AG08395 (cell line): ENCODE results near the gene SLC2A2.
"Not testable (repeated sequence)": the region's sequence is repeated elsewhere in the genome, so short reads cannot be mapped to it uniquely, and the experiment has no call there.

Experiments
- DNase-seq: peaks from one replicate; pipeline ENCODE4 v3.0.0; 2012; ENCODE audit warnings: mixed read lengths, low spot score

Gene SLC2A2

DNA sequence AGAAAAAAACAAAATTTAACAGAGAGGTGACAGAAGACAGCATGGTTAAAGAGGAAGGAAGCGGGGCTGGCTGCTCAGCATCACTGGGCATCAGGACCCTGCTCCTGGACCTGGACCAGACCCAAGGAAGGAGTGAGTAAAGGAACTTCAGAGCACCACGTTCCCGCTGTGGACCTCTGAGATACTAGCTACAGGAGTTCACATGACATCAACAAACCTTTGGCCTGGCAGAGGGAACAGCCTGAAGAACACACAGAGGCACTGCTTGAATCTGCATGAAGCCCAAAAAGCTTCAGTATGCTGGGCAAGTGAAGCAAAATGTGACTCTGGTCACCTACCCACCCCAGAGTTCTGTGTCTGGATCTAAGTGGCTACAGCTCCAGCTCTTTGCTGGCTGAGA, 38.1 kb downstream of the SLC2A2 start:
- no peak for DNase-seq

DNA sequence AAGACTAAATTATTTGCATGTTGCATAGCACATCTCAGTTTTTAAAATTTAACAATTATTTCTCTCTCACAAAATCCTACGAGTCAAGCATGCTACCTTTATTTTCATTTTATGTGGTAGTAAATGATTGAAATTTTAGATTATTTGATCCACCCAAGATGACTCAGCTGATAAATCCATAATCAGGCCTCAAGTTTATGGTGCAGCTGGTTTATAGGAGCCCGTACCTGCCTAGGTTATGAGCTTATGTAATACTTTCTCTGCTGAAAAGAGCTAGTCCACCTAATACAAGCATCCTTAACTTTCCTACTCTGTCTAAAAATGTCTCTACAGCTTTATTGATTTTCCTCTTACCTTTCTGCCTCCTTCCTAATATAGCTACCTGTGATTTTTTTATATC, 41.2 kb downstream of the SLC2A2 start:
- DNase-seq = no peak

DNA sequence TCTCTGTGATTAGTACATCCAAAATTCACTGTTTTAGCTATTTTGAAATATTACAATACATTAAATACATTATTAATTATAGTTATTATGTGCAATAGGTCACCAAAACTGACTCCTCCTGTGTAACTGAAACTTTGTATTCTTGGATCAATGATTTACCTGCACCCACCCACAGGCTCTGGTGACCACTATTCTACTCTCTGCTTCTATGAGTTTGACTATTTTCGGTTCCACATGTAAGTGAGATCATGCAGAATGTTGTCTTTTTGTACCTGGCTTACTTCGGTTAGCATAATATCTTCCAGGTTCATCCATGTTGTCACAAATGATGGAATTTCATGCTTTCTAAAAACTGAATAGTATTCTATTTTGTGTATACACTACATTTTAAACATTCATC, 43.8 kb downstream of the SLC2A2 start:
- DNase-seq = no peak

DNA sequence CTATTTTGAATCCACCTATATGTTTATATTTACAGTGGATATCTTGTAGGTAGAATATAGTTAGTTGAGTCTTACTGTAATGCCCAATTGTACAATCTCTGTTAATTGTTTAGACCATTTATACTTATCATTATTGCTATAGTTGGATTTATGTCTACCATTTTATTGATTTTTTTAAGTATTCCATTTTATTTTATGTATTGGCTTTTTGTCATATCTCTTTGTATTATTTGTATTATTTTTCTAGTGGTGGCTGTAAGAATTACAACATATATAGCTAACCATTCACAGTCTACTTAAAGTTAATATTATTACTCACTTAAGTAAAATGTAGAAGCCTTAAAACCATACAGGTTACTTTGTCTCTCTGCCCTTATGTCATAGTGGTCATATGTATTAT, 46.1 kb downstream of the SLC2A2 start:
- DNase-seq = no peak

DNA sequence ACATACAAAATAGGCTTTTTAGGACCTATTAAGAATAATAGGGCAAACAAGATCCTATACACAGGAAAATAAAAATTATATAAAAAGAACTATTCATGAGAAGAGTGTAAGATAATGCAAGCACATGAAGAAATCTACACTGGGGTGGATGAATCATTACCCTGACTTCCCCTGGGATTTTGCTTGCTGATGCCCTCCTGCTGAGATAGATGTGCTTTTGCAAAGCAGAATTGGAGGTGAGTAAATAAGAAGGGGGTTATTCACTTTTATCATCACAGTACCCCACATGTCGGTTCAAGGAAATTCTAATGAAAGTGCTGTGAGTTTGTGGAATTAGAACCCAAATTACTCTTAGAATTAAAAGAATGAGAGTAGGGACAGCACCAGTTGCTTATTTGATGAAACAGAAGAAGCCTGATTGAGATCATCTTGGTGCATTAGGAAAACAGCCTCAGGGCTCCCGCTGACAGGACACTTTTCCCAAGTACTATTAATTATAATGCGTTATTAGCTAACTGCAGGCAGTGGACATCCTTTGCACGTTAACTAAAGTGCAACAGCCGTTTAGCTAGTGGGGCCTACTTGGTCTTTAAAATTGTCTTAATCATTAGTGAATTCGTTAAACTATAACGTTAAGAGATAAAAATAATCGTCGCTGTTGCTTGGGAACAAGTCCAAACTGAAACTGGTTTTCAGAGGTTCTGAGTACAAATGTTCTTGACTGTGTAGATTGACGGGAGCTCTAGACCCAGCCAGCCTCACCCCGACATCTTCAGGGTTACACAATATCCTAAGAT, 48.4 kb downstream of the SLC2A2 start:
- DNase-seq = peak; percentile 32

DNA sequence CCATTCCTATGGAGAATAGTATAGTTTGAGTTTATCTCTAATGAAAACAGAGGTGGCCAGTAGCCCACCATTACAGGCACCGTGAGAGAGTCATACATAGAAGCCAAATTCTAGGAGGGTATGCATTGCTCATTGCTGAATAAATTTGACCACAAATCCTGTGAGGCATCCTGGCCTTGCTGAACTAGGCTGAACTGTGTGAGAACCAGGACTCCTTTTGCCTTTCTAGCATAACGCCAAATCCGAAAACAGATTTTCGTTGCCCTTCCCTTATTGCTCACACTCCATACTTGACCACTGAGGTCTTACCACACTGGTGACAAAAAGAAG, 50.4 kb downstream of the SLC2A2 start:
- no peak for DNase-seq

DNA sequence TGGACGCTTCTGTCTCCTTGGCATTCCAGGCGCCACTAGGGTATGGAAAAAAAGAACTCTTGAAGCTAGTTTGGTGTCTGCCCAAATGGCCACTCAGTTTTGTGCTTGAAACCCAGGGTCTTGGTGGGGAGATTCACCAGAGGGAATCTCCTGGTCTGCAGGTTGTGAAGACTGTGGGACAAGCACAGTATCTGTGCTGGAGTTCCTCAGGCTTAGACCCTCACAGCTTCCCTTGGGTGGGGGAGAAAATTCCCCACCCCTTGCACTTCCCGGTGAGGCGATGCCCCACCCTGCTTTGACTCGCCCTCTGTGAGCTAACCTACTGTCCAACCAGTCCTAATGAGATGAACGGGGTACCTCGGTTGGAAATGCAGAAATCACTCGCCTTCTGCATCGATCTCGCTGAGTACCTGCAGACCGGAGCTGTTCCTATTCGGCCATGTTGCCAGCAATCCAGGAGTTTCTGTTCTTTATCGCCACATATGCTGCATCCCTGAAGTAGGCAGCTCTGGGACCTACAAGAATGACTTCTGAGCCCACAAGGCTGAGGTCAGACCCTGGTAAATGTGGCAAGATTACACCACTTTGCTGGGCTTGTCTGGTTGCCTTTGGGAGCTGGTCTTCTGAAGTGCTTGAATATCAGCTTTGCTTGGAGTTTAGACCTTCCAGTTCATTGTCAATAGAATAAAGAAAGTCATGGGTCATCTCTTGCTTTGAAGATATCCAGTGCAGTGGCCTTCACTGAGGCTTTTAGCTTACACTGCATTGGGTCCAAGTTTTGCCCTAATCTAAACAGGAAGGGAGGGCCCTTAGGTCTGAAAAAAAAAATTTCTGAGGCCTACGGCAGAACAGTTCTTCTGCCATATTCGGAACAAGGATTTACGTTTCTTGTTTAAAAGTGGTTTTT, 51.0 kb downstream of the SLC2A2 start:
- no peak for DNase-seq

DNA sequence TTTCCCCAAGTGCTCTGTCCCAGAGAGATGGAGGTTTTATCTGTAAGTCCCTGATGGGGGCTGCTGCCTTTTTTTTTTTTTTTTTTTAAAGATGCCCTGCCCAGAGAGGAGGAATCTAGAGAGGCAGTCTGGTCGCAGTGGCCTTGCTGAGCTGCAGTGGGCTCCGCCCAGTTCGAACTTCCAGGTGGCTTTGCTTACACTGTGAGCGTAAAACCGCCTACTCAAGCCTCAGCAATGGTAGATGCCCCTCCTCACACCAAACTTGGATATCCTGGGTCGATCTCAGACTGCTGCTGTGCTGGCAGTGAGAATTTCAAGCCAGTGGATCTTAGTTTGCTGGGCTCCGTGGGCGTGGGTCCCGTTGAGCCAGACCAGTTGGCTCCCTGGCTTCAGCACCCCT, 51.6 kb downstream of the SLC2A2 start:
- DNase-seq = no peak

DNA sequence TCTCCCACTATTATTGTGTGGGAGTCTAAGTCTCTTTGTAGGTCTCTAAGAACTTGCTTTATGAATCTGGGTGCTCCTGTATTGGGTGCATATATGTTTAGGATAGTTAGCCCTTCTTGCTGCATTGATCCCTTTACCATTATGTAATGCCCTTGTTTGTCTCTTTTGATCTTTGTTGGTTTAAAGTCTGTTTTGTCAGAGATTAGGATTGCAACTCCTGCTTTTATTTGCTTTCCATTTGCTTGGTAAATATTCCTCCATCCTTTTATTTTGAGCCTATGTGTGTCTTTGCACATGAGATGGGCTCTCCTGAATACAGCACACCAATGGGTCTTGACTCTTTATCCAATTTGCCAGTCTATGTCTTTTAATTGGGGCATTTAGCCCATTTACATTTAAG, 53.6 kb downstream of the SLC2A2 start:
- DNase-seq = not testable (repeated sequence)

DNA sequence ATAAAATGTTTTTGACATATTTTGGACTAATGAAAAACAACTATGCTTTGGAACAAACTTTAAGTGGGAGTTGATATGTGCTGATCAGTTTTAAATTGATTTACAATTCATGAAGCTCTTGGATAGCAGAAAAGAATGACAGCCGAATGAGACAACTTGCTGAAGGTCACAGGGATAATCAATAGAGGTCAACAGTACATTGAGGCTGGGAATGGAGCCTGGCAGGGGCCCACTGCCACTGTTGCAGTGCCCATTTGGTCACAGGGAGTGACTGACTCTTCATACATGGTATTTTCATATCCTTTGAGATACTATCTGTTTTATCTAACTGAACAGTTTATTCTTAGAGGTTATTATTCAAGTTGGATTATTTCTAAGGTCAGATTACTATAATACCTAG, 59.4 kb downstream of the SLC2A2 start:
- DNase-seq = no peak

DNA sequence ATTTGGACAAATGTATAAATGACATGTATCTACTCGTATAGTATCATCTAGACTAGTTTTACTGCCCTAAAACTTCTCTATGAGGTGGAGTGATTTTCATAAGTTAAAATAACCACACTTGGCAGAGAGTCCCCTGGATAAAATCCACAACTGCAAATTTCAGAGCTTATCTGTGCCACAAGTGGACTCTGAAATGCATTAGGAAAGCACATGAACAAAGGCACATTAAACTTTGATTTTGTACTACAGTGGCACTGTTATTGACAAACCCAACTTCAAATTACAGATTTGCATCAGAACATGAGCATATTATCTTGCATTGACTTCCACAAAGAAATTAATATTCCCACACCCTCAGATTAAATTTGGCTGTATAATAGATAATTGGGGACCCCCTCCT, 60.0 kb downstream of the SLC2A2 start:
- no peak for DNase-seq

DNA sequence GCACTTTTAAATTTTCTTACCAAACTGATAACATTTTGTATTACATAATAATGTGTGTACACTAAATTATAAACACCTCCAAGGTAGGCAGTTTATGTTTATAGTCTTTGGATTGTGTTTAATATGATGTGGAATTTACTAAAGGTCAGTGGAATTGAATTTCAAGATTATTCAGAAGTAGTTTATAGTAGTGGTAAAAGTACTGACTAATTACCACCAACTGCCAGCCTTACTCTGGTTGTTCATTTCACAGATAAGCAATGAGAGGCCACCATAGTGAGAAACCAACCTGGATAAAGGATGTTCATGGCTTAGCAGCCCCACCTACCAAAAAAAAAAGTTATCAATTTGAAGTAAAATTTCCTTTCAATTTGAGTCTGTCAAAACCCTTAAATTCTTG, 64.1 kb downstream of the SLC2A2 start:
- no peak for DNase-seq

DNA sequence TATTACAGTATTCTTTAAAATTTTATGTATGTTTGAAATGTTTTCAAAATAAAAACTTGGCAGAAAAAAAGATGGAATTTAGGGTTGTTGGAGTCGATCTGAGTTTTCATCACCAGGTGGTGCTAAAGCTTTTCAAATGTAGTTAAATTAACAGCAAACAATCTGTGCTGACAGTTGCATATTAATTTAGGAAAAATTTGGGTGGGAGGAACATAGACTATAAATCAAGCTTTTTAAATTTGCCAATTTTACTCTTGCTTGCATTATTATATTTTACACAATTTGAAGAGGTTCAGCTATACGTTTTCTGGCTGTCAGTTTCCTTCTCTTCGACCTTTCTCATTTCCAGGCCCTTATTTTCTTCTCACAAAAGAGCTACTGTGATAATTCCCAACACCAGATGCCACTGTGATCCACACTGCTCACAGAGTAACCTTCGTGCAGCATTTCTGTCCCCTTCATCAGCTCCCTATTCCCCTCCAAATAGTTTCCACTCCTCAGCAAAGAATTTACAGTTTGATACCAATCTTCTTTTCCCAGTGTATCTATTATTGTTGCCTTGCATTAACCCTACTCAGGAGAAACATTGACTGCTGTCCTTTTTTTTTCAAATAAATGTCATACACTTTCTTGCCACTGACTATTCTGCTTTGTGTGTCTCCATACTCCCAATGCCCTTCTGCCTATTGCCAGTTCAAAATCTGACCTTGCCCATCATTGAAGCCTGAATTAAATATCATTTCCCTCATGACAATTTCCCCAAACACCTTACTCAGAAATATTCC, 64.7 kb downstream of the SLC2A2 start:
- peak; percentile 30 for DNase-seq

DNA sequence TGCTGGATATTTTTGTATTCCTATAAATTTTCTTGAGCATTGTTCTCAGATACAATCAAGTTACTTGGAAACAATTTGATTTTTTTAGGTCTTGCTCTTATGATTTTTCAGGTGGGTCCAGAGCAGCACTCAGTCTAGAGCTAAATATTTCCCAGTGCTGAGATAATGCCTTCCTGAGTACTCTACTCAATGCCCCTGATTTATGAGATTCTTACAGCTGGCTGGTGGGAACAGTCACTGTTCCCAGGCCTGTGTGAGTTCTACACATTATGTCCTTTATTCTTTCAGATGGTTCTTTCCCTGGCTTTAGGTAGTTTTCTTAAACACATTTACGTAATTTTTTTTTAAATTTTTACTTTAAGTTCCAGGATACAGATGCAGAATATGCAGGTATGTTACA, 67.1 kb downstream of the SLC2A2 start:
- no peak for DNase-seq

DNA sequence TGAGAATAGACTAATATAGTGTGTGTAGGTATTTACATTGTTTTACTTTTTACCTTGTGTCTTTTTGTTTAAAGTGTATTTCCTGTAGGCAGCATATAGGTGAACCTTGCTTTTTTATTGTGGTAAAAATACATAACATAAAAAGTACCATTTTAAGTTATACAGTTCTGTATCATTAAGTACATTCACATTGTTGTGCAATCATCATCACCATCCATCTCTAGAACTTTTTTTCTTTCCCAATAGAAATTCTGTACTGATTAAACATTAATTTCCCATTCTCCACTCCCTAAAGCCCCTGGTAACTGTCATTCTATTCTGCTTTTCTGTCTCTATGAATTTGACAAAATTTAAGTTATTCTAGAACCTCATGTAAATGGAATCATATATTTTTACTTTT, 69.9 kb downstream of the SLC2A2 start:
- no peak for DNase-seq

DNA sequence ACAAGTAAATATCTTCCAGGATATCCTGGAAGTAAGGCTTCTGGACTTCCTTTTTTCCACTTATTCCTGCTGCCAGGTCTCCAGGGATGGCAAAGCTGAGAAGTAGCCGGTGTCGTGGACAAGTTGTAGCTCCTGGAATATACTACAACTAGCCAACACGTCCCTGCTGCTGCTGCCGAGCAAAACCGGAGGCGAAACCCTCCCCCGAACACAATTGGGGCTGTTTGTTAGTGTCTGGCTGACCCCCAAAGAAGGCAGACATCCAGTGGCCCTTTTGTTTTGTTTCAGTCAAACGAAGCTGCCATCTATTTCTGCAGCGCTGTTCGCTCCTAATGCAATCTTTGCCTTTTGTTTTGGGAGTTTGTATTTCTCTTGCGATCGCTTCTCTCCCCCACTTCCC, 72.8 kb downstream of the SLC2A2 start:
- no peak for DNase-seq

DNA sequence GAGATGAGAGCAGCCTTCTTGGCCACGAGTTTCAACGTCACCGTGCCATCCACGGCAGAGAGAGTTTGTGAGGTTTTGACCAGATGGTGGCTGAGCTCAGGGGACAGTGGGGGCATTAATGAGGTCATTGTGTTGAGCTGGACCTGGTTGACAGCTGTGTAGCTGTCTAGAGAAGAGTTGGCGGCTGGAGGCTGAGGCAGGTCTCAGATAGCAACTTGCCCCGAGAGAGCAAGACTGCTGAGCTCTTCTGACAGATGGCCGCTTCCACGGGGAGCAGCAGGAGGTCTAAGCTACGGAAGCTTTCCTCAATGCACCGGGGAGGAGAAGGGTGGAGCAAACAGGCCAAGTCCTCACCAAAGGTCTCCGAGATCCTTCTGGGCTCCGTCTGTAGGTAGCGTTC, 73.3 kb downstream of the SLC2A2 start:
- DNase-seq = no peak

DNA sequence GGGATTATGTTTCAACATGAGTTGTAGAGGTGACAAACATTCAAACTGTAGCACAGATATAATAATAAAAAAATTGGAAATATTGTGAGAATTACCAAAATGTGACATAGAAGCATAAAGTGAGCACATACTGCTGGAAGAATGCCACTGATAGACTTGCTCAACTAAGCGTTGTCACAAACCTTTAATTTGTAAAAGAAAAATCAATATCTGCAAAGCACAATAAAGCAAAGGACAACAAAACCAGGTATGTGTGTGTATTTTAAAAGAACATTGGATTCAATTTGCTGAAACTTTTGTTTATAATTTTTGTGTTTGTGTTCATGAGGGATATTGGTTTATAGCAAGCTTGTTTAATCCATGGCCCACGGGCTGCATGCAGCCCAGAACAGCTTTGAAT, 77.3 kb downstream of the SLC2A2 start:
- no peak for DNase-seq

DNA sequence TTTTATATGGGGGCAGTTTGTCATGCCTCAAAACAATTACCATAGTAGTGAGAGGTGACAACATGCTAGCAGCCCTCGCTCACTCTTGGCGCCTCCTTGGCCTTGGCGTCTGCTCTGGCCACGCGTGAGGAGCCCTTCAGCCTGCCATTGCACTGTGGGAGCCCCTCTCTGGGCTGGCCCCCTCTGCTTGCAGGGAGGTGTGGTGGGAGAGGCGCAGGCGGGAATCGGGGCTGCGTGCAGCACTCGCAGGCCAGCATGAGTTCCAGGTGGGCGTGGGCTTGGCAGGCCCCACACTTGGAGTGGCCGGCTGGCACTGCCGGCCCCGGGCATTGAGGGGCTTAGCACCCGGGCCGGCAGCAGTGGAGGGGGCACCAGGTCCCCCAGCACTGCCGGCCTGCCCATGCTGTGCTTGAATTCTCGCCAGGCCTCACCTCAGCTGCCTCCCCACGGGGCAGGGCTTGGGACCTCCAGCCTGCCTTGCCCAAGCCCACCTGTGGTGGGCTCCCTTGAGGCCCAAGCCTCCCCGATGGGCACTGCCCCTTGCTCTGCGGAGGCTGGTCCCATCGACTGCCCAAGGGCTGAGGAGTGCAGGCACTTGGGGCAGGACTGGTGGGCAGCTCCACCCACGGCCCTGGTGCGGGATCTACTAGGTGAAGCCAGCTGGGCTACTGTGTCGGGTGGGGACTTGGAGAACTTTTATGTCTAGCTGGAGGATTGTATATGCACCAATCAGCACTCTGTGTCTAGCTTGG, 79.3 kb downstream of the SLC2A2 start:
- DNase-seq = no peak
